Adrenal gland (tissue), 5 donors: ENCODE data around the gene AGAP1.

Experiments used
- CTCF ChIP-seq, 6 experiments: fragments of 450-650 bp in 4 of 6; fragments of 200-600 bp in 2 of 6; sonication (generic) in 1 of 6; IDR thresholded peaks; 1 replicate in 5 of 6; 2 replicates in 1 of 6; pipeline versions ENCODE4 v1.5.1 to v1.8.0; 2016 to 2021; ENCODE audit warnings: antibody characterized with exemption in 6 of 6, mild to moderate bottlenecking in 2 of 6, moderate library complexity in 1 of 6
- POLR2A ChIP-seq, 2 donors: fragments of 450-650 bp; IDR thresholded peaks; one replicate each; pipeline ENCODE4 v1.6.1; 2017; ENCODE audit warnings: antibody characterized with exemption in 2 of 2, mild to moderate bottlenecking in 2 of 2, moderate library complexity in 1 of 2
- donor health status: DM: no; HTN: no; CAD: no.

GRCh38 chr2:236129935-236130334, 636.1 kb downstream of the AGAP1 start:
- TF ChIP-seq POLR2A (IDR thresholded peaks at IDR 0.05) (no peak), CTCF (IDR thresholded peaks at IDR 0.05) (no peak)
